Measurements from ENCODE around the gene TUSC2. TPM values are rescaled to one million over a fixed set of nuclear protein-coding genes. Genes with fewer than 3 reads are reported as not detected.
A peak's percentile ranks its signal among the peaks of the same experiment; 100 is the strongest.

Gene TUSC2
- total and polyA plus RNA-seq, 7 donors = 23.2 to 54.7 (median 35.5) TPM

GRCh38 chr3:50325113-50325480, 2.9 kb downstream of the TUSC2 start:
- WGBS, 2 donors = 87 to 96% methylated on average over 2 of the region's 2 CpGs
- Histone ChIP-seq H3K27ac (peak overlapping the region; percentile 88 to 92 (median 92)), H3K36me3 (peaks cover 4 to 27% (median 9%) of the 10 kb centered on the region in 4 donors), H3K4me3 (no peak overlapping the region), H3K27me3 (no peaks in the 10 kb centered on the region), H3K4me1 (peaks cover 0 to 57% (median 45%) of the 10 kb centered on the region in 4 donors), H3K9me3 (no peaks in the 10 kb centered on the region)
- TF ChIP-seq EP300 (IDR thresholded peaks at IDR 0.05) (no peak), CTCF (IDR thresholded peaks at IDR 0.05) (no peak), POLR2A (IDR thresholded peaks at IDR 0.05) (no peak), POLR2AphosphoS5 (IDR thresholded peaks at IDR 0.05) (no peak)
- DNase-seq = no peak
- intact Hi-C loops (cut with DNase I) = loop anchor here (5.0 to 10.0 kb wide), 2 partner anchors 63 to 1060 kb away; partner anchors contain the start of gene MANF

- H3K27ac ChIP-seq = peak overlapping the region; percentile 88 to 92 (median 92)
- intact Hi-C loops (cut with DNase I) = loop anchor here (5.0 to 10.0 kb wide), 3 partner anchors 62 to 1060 kb away; partner anchors contain the start of genes GNAT1 and MANF
- H3K4me3 ChIP-seq = no peak overlapping the region
- no peak for DNase-seq
- TF ChIP-seq CTCF (IDR thresholded peaks at IDR 0.05) (peak; percentile 46 to 89 (median 84)), POLR2AphosphoS5 (IDR thresholded peaks at IDR 0.05) (no peak)
- peaks cover 0 to 63% (median 50%) of the 10 kb centered on the region in 4 donors for H3K4me1 ChIP-seq
- 51 to 61% methylated on average over 4 of the region's 4 CpGs for WGBS, 2 donors
- no peaks in the 10 kb centered on the region for H3K27me3 ChIP-seq
- peaks cover 0 to 25% (median 6%) of the 10 kb centered on the region in 4 donors for H3K36me3 ChIP-seq
- no peaks in the 10 kb centered on the region for H3K9me3 ChIP-seq
Measured at GRCh38 chr3:50324351-50325112, 3.5 kb downstream of the TUSC2 start.

- no peaks in the 10 kb centered on the region for H3K27me3 ChIP-seq
- peak; percentile 20 to 50 (median 48) for TF ChIP-seq POLR2AphosphoS5 (IDR thresholded peaks at IDR 0.05)
- TF ChIP-seq CTCF (IDR thresholded peaks at IDR 0.05) = no peak
- WGBS, 2 donors = 63 to 73% methylated on average over 5 of the region's 5 CpGs
- DNase-seq = no peak
- H3K9me3 ChIP-seq = no peaks in the 10 kb centered on the region
- intact Hi-C loops (cut with DNase I) = loop anchor here (5.0 to 10.0 kb wide), 2 partner anchors 131 to 1061 kb away; partner anchors contain the start of genes GNAT1 and MANF
- H3K27ac ChIP-seq = peak overlapping the region; percentile 88 to 92 (median 92)
- peaks cover 0 to 31% (median 4%) of the 10 kb centered on the region in 4 donors for H3K36me3 ChIP-seq
- peaks cover 0 to 68% (median 56%) of the 10 kb centered on the region in 4 donors for H3K4me1 ChIP-seq
- no peak overlapping the region for H3K4me3 ChIP-seq
Measured at GRCh38 chr3:50323614-50324199, 4.3 kb downstream of the TUSC2 start.

- Histone ChIP-seq H3K4me1 (peaks cover 0 to 69% (median 58%) of the 10 kb centered on the region in 4 donors), H3K27me3 (no peaks in the 10 kb centered on the region), H3K9me3 (no peaks in the 10 kb centered on the region), H3K27ac (peak overlapping the region; percentile 88 to 92 (median 92)), H3K36me3 (peaks cover 0 to 37% (median 5%) of the 10 kb centered on the region in 4 donors), H3K4me3 (no peak overlapping the region)
- 54 to 61% methylated on average over 4 of the region's 4 CpGs for WGBS, 2 donors
- DNase-seq = no peak
- TF ChIP-seq CTCF (IDR thresholded peaks at IDR 0.05) = no peak
- no peak for TF ChIP-seq EP300 (IDR thresholded peaks at IDR 0.05)
- no peak for TF ChIP-seq POLR2A (IDR thresholded peaks at IDR 0.05)
- no peak for TF ChIP-seq POLR2AphosphoS5 (IDR thresholded peaks at IDR 0.05)
- intact Hi-C loops (cut with DNase I) = loop anchor here (5.0 to 10.0 kb wide), 2 partner anchors 131 to 1062 kb away; partner anchors contain the start of genes GNAT1 and MANF
Measured at GRCh38 chr3:50323092-50323600, 4.9 kb downstream of the TUSC2 start.
